HepG2 (cell line): ENCODE data around the gene ATP6V0D1. TPM values are rescaled to one million over a fixed set of nuclear protein-coding genes. Genes with fewer than 3 reads are reported as not detected.

Experiments used
- AKAP8 ChIP-seq: sonication (generic); formaldehyde crosslinking; IDR thresholded peaks from 2 replicates; pipeline ENCODE4 v1.5.1; 2020; ENCODE audit warnings: mild to moderate bottlenecking, missing genetic modification reagents
- ARID2 ChIP-seq: sonication (generic); formaldehyde crosslinking; IDR thresholded peaks from 2 replicates; pipeline ENCODE4 v1.8.1; 2022; ENCODE audit warnings: mild to moderate bottlenecking, missing genetic modification reagents, borderline replicate concordance
- CENPT ChIP-seq: sonication (generic); formaldehyde crosslinking; IDR thresholded peaks from 2 replicates; pipeline ENCODE4 v1.8.0; 2022; ENCODE audit warnings: low read depth, mild to moderate bottlenecking, moderate library complexity, missing genetic modification reagents
- ELF4 ChIP-seq: sonication (generic); formaldehyde crosslinking; IDR thresholded peaks from 2 replicates; pipeline ENCODE4 v1.5.0; 2020; ENCODE audit warnings: missing genetic modification reagents, mild to moderate bottlenecking, moderate library complexity, borderline replicate concordance
- EZH2 ChIP-seq: conservative IDR thresholded peaks from 2 replicates; pipeline ENCODE4 v1.6.1; 2012; ENCODE audit warnings: mild to moderate bottlenecking, low read depth, low read length, moderate library complexity
- FOXK1 ChIP-seq: sonication (generic); formaldehyde crosslinking; IDR thresholded peaks from 2 replicates; pipeline ENCODE4 v1.4.0; 2020; ENCODE audit warnings: low read depth, missing genetic modification reagents, borderline replicate concordance
- HOXA9 ChIP-seq: sonication (generic); formaldehyde crosslinking; IDR thresholded peaks from 2 replicates; pipeline ENCODE4 v1.8.1; 2022; ENCODE audit warnings: missing genetic modification reagents, mild to moderate bottlenecking, moderate library complexity, borderline replicate concordance
- IRF2 ChIP-seq: IDR thresholded peaks from 2 replicates; pipeline ENCODE4 v1.6.1; 2018; ENCODE audit warnings: missing genetic modification reagents, missing compliant biosample characterization
- MIER2 ChIP-seq: IDR thresholded peaks from 2 replicates; pipeline ENCODE4 v1.6.1; 2016; ENCODE audit warnings: missing biosample characterization, missing genetic modification reagents
- MYC ChIP-seq: sonication (generic); formaldehyde crosslinking; IDR thresholded peaks from 2 replicates; pipeline ENCODE4 v1.9.0; 2021; ENCODE audit warnings: missing genetic modification reagents, borderline replicate concordance
- NFE2 ChIP-seq: sonication (generic); formaldehyde crosslinking; IDR thresholded peaks from 2 replicates; pipeline ENCODE4 v1.4.0; 2020; ENCODE audit warnings: missing genetic modification reagents
- NPAS2 ChIP-seq: sonication (generic); formaldehyde crosslinking; IDR thresholded peaks from 2 replicates; pipeline ENCODE4 v1.8.0; 2022; ENCODE audit warnings: mild to moderate bottlenecking, missing genetic modification reagents, borderline replicate concordance
- PBX3 ChIP-seq: sonication (generic); formaldehyde crosslinking; IDR thresholded peaks from 2 replicates; pipeline ENCODE4 v1.8.1; 2023; ENCODE audit warnings: missing genetic modification reagents, inconsistent platforms, borderline replicate concordance
- RBFOX2 ChIP-seq: fragments of 200-400 bp; formaldehyde crosslinking; IDR thresholded peaks from 2 replicates; pipeline ENCODE4 v1.6.1; 2017; ENCODE audit warnings: low read depth, mild to moderate bottlenecking, low read length
- SOX13 ChIP-seq, 3 experiments: fragments of 450-650 bp in 1 of 3; sonication (generic) in 1 of 3; formaldehyde crosslinking in 1 of 3; IDR thresholded peaks in 2 of 3; conservative IDR thresholded peaks in 1 of 3; 2 replicates each; pipeline versions ENCODE4 v1.5.0 to v1.6.1; 2016 to 2020; ENCODE audit warnings: antibody characterized with exemption in 1 of 3, mild to moderate bottlenecking in 1 of 3, missing compliant biosample characterization in 1 of 3, missing genetic modification reagents in 1 of 3, moderate library complexity in 1 of 3
- SP140L ChIP-seq: sonication (generic); formaldehyde crosslinking; IDR thresholded peaks from 2 replicates; pipeline ENCODE4 v1.4.0; 2020; ENCODE audit warnings: missing genetic modification reagents, borderline replicate concordance
- SRY ChIP-seq: sonication (generic); formaldehyde crosslinking; IDR thresholded peaks from 2 replicates; pipeline ENCODE4 v1.8.0; 2022; ENCODE audit warnings: mild to moderate bottlenecking, missing genetic modification reagents
- ZBTB1 ChIP-seq: sonication (generic); formaldehyde crosslinking; IDR thresholded peaks from 2 replicates; pipeline ENCODE4 v1.4.0; 2020; ENCODE audit warnings: missing genetic modification reagents, borderline replicate concordance
- ZNF292 ChIP-seq: sonication (generic); formaldehyde crosslinking; IDR thresholded peaks from 2 replicates; pipeline ENCODE4 v1.8.1; 2022; ENCODE audit warnings: mild to moderate bottlenecking, low read depth, missing genetic modification reagents, borderline replicate concordance
- ZNF30 ChIP-seq: sonication (generic); formaldehyde crosslinking; IDR thresholded peaks from 2 replicates; pipeline ENCODE4 v1.5.0; 2020; ENCODE audit warnings: mild to moderate bottlenecking, missing genetic modification reagents
- ZNF441 ChIP-seq: sonication (generic); formaldehyde crosslinking; IDR thresholded peaks from 2 replicates; pipeline ENCODE4 v1.7.0; 2021; ENCODE audit warnings: missing genetic modification reagents, borderline replicate concordance
- ZNF530 ChIP-seq: sonication (generic); formaldehyde crosslinking; IDR thresholded peaks from 2 replicates; pipeline ENCODE4 v1.5.0; 2020; ENCODE audit warnings: low read depth, mild to moderate bottlenecking, missing genetic modification reagents
- ZNF713 ChIP-seq: sonication (generic); formaldehyde crosslinking; IDR thresholded peaks from 2 replicates; pipeline ENCODE4 v1.4.0; 2020; ENCODE audit warnings: mild to moderate bottlenecking, missing genetic modification reagents
- ZNF770 ChIP-seq: sonication (generic); formaldehyde crosslinking; IDR thresholded peaks from 2 replicates; pipeline ENCODE4 v1.5.0; 2020; ENCODE audit warnings: mild to moderate bottlenecking, missing genetic modification reagents
- polyA plus RNA-seq, 8 experiments: library from polyadenylated mRNA; depleted of rRNA in 3 of 8; stranded (reverse) in 7 of 8; unstranded in 1 of 8; fragments of >200 nt; fragmentation: Illumina TruSeq in 4 of 8; extraction: Trizol in 4 of 8; gene quantifications; 2 replicates each; pipeline versions ENCODE4 v1.2.1 to v1.2.3, GENCODE V29; 2011 to 2016; ENCODE audit warnings: low read depth in 4 of 8, missing spikeins in 1 of 8, mixed read lengths in 1 of 8; ENCODE audit not compliant: insufficient read depth in 1 of 8
- total RNA-seq, 5 experiments: library from RNA; depleted of rRNA; stranded (reverse); fragments of >200 nt; fragmentation: Illumina TruSeq; extraction: Trizol; gene quantifications; 2 replicates each; pipeline ENCODE4 v1.2.3, GENCODE V29; 2016; ENCODE audit warnings: low read depth in 1 of 5
- TF ChIP-seq, protein P1 (sequence below): sonication (generic); formaldehyde crosslinking; IDR thresholded peaks from 2 replicates; pipeline ENCODE4 v1.5.0; 2020; ENCODE audit warnings: mild to moderate bottlenecking, missing genetic modification reagents

ATP6V0D1 gene
- total and polyA plus RNA-seq, 2 of the 13 experiments (the other 11 are each of a cell fraction or from before 2014, with no cell fraction given) = 51.1 to 61.3 TPM

- TF ChIP-seq AKAP8 (CRISPR knock-in tag) (no peak), MYC (CRISPR knock-in tag) (no peak; the same call in 1 of the 2 replicates), ZNF441 (CRISPR knock-in tag) (no peak), HOXA9 (CRISPR knock-in tag) (no peak), SOX13 (IDR thresholded peaks at IDR 0.05) (no peak), SOX13 (CRISPR knock-in tag; conservative IDR thresholded peaks at IDR 0.05 in 1 of 2, IDR thresholded peaks at IDR 0.05 in 1 of 2) (no peak), NPAS2 (CRISPR knock-in tag) (no peak), CENPT (CRISPR knock-in tag) (no peak), ZNF292 (CRISPR knock-in tag) (no peak), RBFOX2 (no peak), ZNF770 (no peak), ZNF530 (CRISPR knock-in tag) (no peak), ARID2 (CRISPR knock-in tag) (no peak), FOXK1 (CRISPR knock-in tag) (no peak), MIER2 (no peak), IRF2 (no peak), EZH2 (no peak), NFE2 (CRISPR knock-in tag) (0 out of 2 replicates have a peak, but pooled peaks have one; percentile 12), ZBTB1 (no peak), SP140L (CRISPR knock-in tag) (no peak), ZNF30 (CRISPR knock-in tag) (no peak), ZNF713 (peak; percentile 91), SRY (CRISPR knock-in tag) (no peak), PBX3 (CRISPR knock-in tag) (no peak), ELF4 (no peak)
- TF ChIP-seq, protein P1, sequence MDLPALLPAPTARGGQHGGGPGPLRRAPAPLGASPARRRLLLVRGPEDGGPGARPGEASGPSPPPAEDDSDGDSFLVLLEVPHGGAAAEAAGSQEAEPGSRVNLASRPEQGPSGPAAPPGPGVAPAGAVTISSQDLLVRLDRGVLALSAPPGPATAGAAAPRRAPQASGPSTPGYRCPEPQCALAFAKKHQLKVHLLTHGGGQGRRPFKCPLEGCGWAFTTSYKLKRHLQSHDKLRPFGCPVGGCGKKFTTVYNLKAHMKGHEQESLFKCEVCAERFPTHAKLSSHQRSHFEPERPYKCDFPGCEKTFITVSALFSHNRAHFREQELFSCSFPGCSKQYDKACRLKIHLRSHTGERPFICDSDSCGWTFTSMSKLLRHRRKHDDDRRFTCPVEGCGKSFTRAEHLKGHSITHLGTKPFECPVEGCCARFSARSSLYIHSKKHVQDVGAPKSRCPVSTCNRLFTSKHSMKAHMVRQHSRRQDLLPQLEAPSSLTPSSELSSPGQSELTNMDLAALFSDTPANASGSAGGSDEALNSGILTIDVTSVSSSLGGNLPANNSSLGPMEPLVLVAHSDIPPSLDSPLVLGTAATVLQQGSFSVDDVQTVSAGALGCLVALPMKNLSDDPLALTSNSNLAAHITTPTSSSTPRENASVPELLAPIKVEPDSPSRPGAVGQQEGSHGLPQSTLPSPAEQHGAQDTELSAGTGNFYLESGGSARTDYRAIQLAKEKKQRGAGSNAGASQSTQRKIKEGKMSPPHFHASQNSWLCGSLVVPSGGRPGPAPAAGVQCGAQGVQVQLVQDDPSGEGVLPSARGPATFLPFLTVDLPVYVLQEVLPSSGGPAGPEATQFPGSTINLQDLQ (CRISPR knock-in tag) = no peak; the same call in 1 of the 2 replicates
These were observed 47.4 kb upstream of the ATP6V0D1 start, which contains the start of gene RIPOR1 (continued) for GRCh38 chr16:67528222-67528869.
